SKM-1 (cell line): ENCODE measurements around the gene MAP2K5.

ENCODE experiments used
- DNase-seq: peaks from one replicate; lab custom pipeline; 2025; ENCODE audit not compliant: unreplicated experiment; lab: John Stamatoyannopoulos, UW

The MAP2K5 gene

DNA sequence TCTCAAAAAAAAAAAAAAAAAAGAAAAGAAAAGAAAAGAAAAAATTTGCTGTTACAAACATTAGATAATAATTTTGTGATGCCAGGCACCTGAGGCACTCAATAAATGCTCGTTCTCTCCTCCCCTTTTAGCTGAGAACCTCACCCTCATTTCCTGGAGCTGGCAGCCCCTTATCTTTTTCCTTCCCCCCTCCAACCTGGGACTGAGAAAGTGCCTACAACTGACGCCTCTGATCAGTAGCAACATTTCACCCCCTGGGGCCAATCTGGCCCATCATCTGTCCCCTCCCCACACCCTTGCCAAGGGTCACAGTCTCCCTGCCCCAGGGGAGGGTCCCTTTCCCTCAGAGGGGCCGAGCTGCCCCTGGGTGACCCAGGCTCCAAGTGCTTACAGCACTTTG lies 309.9 kb downstream of the MAP2K5 start:
- DNase-seq = no peak

GRCh38 chr15:67853454-67853853 lies 311.0 kb downstream of the MAP2K5 start:
- DNase-seq = no peak

GRCh38 chr15:67854358-67854757 lies 311.9 kb downstream of the MAP2K5 start:
- DNase-seq = no peak

DNA sequence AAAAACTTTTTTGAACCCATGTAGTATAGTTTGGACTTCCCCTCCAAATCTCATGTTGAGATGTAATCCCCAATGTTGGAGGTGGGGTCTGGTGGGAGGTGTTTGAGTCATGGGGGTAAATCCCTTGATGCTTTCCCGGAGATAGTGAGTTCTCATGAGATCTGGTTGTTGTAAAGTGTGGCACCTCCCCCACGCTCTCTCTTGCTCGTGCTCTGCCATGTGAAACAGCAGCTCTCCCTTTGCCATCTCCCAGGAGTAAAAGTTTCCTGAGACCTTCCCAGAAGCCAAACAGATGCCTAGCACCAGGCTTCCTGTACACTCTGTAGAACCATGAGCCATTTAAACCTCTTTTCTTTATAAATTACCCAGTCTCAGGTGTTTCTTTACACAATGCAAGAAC lies 313.3 kb downstream of the MAP2K5 start:
- DNase-seq = no peak
